Measurements from ENCODE around the gene RBBP9. TPM values are rescaled to one million over a fixed set of nuclear protein-coding genes. Genes with fewer than 3 reads are reported as not detected.

Gene RBBP9
- total RNA-seq (1 to 10 TPM; 7.2 to 9.5 TPM), polyA plus RNA-seq (1 to 10 TPM; 6.4 to 6.8 TPM)

GRCh38 chr20:18496740-18497592 is at the start of gene RBBP9:
Gene RBBP9 (minus strand): TSS chr20:18497225. CDS start chr20:18497167, 58 bp downstream.
- DNase-seq (ENCODE audit: low spot score) = peak; percentile 71
- Histone ChIP-seq H3K9ac (ENCODE audit: low read depth in 1 of 2, low read length in 2 of 2) (peak within 1 kb of the TSS; percentile 33 to 78), H3K36me3 (ENCODE audit: control insufficient read depth in 4 of 4, insufficient read depth in 3 of 4, low read depth in 1 of 4, low read length in 3 of 4) (peaks cover 0 to 7% (median 0%) of the 10 kb centered on the region in 4 donors), H3K4me1 (ENCODE audit: control insufficient read depth in 4 of 4, insufficient read depth in 4 of 4, low read length in 3 of 4) (peaks cover 0 to 18% (median 13%) of the 10 kb centered on the region in 4 donors), H3K9me3 (ENCODE audit: control insufficient read depth in 4 of 4, low read length in 3 of 4) (no peaks in the 10 kb centered on the region), H3K27me3 (ENCODE audit: control insufficient read depth in 4 of 4, insufficient read depth in 4 of 4, low read length in 3 of 4) (no peaks in the 10 kb centered on the region), H3K4me3 (ENCODE audit: low read depth in 1 of 3, low read length in 3 of 3) (peak within 1 kb of the TSS; percentile 54 to 94 (median 88)), H3K27ac (ENCODE audit: low read depth in 1 of 2, low read length in 2 of 2) (peak within 1 kb of the TSS; percentile 28 to 68)
- WGBS = 2% methylated on average over 31 of the region's 31 CpGs
- no peak for TF ChIP-seq CTCF (IDR thresholded peaks at IDR 0.05; ENCODE audit: low read depth, low read length, missing input control)
- peak; percentile 40 for TF ChIP-seq SP1 (IDR thresholded peaks at IDR 0.05)
- no peak for TF ChIP-seq HNF4G (IDR thresholded peaks at IDR 0.05)
- peak; percentile 92 for TF ChIP-seq YY1 (IDR thresholded peaks at IDR 0.05)
- TF ChIP-seq NR2F2 (IDR thresholded peaks at IDR 0.05) = no peak
- TF ChIP-seq ATF3 (IDR thresholded peaks at IDR 0.05) = no peak
- peak; percentile 27 for TF ChIP-seq TAF1 (conservative IDR thresholded peaks at IDR 0.05)
- TF ChIP-seq FOXA1 (IDR thresholded peaks at IDR 0.05) = no peak
- TF ChIP-seq ZBTB33 (IDR thresholded peaks at IDR 0.05) = no peak
- peak in 1 of 2 donors; percentile 7 for TF ChIP-seq RAD21 (IDR thresholded peaks at IDR 0.05)
- TF ChIP-seq JUND (IDR thresholded peaks at IDR 0.05) = no peak
- TF ChIP-seq REST (IDR thresholded peaks at IDR 0.05) = no peak
- peak in 1 of 2 donors; percentile 44 for TF ChIP-seq HNF4A (conservative IDR thresholded peaks at IDR 0.05)
- TF ChIP-seq GABPA (IDR thresholded peaks at IDR 0.05 in 1 of 2, conservative IDR thresholded peaks at IDR 0.05 in 1 of 2) = peak in 1 of 2 donors; percentile 81
- TF ChIP-seq MAX (IDR thresholded peaks at IDR 0.05) = no peak
- no peak for TF ChIP-seq FOXA2 (IDR thresholded peaks at IDR 0.05)
- no peak for TF ChIP-seq RXRA (IDR thresholded peaks at IDR 0.05)
- TF ChIP-seq EGR1 (IDR thresholded peaks at IDR 0.05; ENCODE audit: low read depth in 2 of 2) = no peak
